ENCODE results near the gene GAA. TPM values are rescaled to one million over a fixed set of nuclear protein-coding genes. Genes with fewer than 3 reads are reported as not detected.
"Not testable (repeated sequence)": the region's sequence is repeated elsewhere in the genome, so short reads cannot be mapped to it uniquely, and the experiment has no call there.

Gene GAA
- total RNA-seq, 2 donors from 2014 or later: 16.7 to 23.8 TPM

GRCh38 chr17:80154166-80154565 is 52.8 kb downstream of the GAA start:
- H3K36me3 Mint-ChIP-seq (ENCODE audit: low read depth): peaks cover 2% of the 10 kb centered on the region

GRCh38 chr17:80155600-80155999 is 54.2 kb downstream of the GAA start:
- H3K36me3 Mint-ChIP-seq (ENCODE audit: low read depth); H3K9me3 ChIP-seq (ENCODE audit: control insufficient read depth, low read length, poor library complexity, severe bottlenecking); H3K27ac Mint-ChIP-seq; H3K4me3 Mint-ChIP-seq; DNase-seq; ATAC-seq: not testable (repeated sequence)
- Mint-ChIP-seq H3K4me1 (peaks cover 12% of the 10 kb centered on the region), H3K27me3 (peaks cover 15% of the 10 kb centered on the region)

More at GRCh38 chr17:80154166-80154565, 52.8 kb downstream of the GAA start:
- Mint-ChIP-seq H3K4me3 (no peak overlapping the region), H3K4me1 (peaks cover 12% of the 10 kb centered on the region), H3K27me3 (peaks cover under 1% of the 10 kb centered on the region), H3K27ac (no peak overlapping the region)
- peaks cover 2% of the 10 kb centered on the region for H3K9me3 ChIP-seq (ENCODE audit: control insufficient read depth, low read length, poor library complexity, severe bottlenecking)
- no peak for DNase-seq
- no peak for ATAC-seq

GRCh38 chr17:80158846-80159245 is 57.5 kb downstream of the GAA start:
- Mint-ChIP-seq H3K27ac (no peak overlapping the region), H3K4me3 (no peak overlapping the region), H3K4me1 (peaks cover 3% of the 10 kb centered on the region), H3K36me3 (ENCODE audit: low read depth) (peaks cover 4% of the 10 kb centered on the region), H3K27me3 (peaks cover 18% of the 10 kb centered on the region)
- DNase-seq: no peak
- H3K9me3 ChIP-seq (ENCODE audit: control insufficient read depth, low read length, poor library complexity, severe bottlenecking): no peaks in the 10 kb centered on the region
- ATAC-seq: no peak

- peaks cover 3% of the 10 kb centered on the region for H3K4me1 Mint-ChIP-seq
- H3K27ac Mint-ChIP-seq: no peak overlapping the region
- H3K36me3 Mint-ChIP-seq (ENCODE audit: low read depth): peaks cover 2% of the 10 kb centered on the region
- no peak overlapping the region for H3K4me3 Mint-ChIP-seq
- ATAC-seq (no peak), DNase-seq (no peak)
- no peaks in the 10 kb centered on the region for H3K9me3 ChIP-seq (ENCODE audit: control insufficient read depth, low read length, poor library complexity, severe bottlenecking)
- H3K27me3 Mint-ChIP-seq: peaks cover 23% of the 10 kb centered on the region
These were observed 59.2 kb downstream of the GAA start for GRCh38 chr17:80160536-80160935.

- no peaks in the 10 kb centered on the region for H3K9me3 ChIP-seq (ENCODE audit: control insufficient read depth, low read length, poor library complexity, severe bottlenecking)
- DNase-seq (no peak), ATAC-seq (no peak)
- peaks cover 2% of the 10 kb centered on the region for H3K36me3 Mint-ChIP-seq (ENCODE audit: low read depth)
- peaks cover 4% of the 10 kb centered on the region for H3K4me1 Mint-ChIP-seq
- H3K4me3 Mint-ChIP-seq: no peak overlapping the region
- H3K27me3 Mint-ChIP-seq: peaks cover 25% of the 10 kb centered on the region
- peak overlapping the region; percentile 69 for H3K27ac Mint-ChIP-seq
These were observed 62.0 kb downstream of the GAA start for GRCh38 chr17:80163336-80163735.

GRCh38 chr17:80164185-80164584 is 62.8 kb downstream of the GAA start:
- Mint-ChIP-seq H3K27ac (peak overlapping the region; percentile 69), H3K4me1 (peaks cover 4% of the 10 kb centered on the region), H3K36me3 (ENCODE audit: low read depth) (peaks cover 6% of the 10 kb centered on the region), H3K4me3 (no peak overlapping the region), H3K27me3 (peaks cover 33% of the 10 kb centered on the region)
- ATAC-seq (no peak), DNase-seq (no peak)
- H3K9me3 ChIP-seq (ENCODE audit: control insufficient read depth, low read length, poor library complexity, severe bottlenecking): no peaks in the 10 kb centered on the region

- no peak for ATAC-seq
These were observed 65.1 kb downstream of the GAA start for GRCh38 chr17:80166446-80166845.

GRCh38 chr17:80168371-80168770 is 67.0 kb downstream of the GAA start:
- Mint-ChIP-seq H3K4me1 (peaks cover 4% of the 10 kb centered on the region), H3K4me3 (no peak overlapping the region), H3K36me3 (ENCODE audit: low read depth) (peaks cover 4% of the 10 kb centered on the region), H3K27ac (no peak overlapping the region), H3K27me3 (peaks cover 18% of the 10 kb centered on the region)
- no peaks in the 10 kb centered on the region for H3K9me3 ChIP-seq (ENCODE audit: control insufficient read depth, low read length, poor library complexity, severe bottlenecking)
- DNase-seq (no peak), ATAC-seq (no peak)

More at GRCh38 chr17:80166446-80166845, 65.1 kb downstream of the GAA start:
- no peak overlapping the region for H3K4me3 Mint-ChIP-seq
- no peak for DNase-seq
- no peak overlapping the region for H3K27ac Mint-ChIP-seq
- H3K27me3 Mint-ChIP-seq: peaks cover 18% of the 10 kb centered on the region
- peaks cover 4% of the 10 kb centered on the region for H3K4me1 Mint-ChIP-seq
- no peaks in the 10 kb centered on the region for H3K9me3 ChIP-seq (ENCODE audit: control insufficient read depth, low read length, poor library complexity, severe bottlenecking)
- H3K36me3 Mint-ChIP-seq (ENCODE audit: low read depth): peaks cover 4% of the 10 kb centered on the region

- peaks cover 4% of the 10 kb centered on the region for H3K4me1 Mint-ChIP-seq
- peaks cover 16% of the 10 kb centered on the region for H3K27me3 Mint-ChIP-seq
- H3K36me3 Mint-ChIP-seq (ENCODE audit: low read depth): peaks cover 4% of the 10 kb centered on the region
- H3K4me3 Mint-ChIP-seq: no peak overlapping the region
- no peak overlapping the region for H3K27ac Mint-ChIP-seq
- DNase-seq (no peak), ATAC-seq (no peak)
- H3K9me3 ChIP-seq (ENCODE audit: control insufficient read depth, low read length, poor library complexity, severe bottlenecking): no peaks in the 10 kb centered on the region
These were observed 67.7 kb downstream of the GAA start for GRCh38 chr17:80169107-80169506.

Other genes with a start within 250 kb of the GAA start
- gene TBC1D16, start 65.7 kb upstream of the GAA start, total RNA-seq: 1 to 10 TPM; 1.9 to 2.6 TPM
- 1 to 10 TPM; 3.4 to 4.5 TPM for gene CCDC40, start 64.9 kb upstream of the GAA start, total RNA-seq
- 10 to 100 TPM; 86.2 to 92.2 TPM for gene EIF4A3, start 45.5 kb downstream of the GAA start, total RNA-seq
- not detected for gene CARD14, start 68.4 kb downstream of the GAA start, total RNA-seq
- gene SGSH, start 118.8 kb downstream of the GAA start, total RNA-seq: 100 to 1,000 TPM; 136 to 151 TPM
- gene SLC26A11, start 118.8 kb downstream of the GAA start, total RNA-seq: 10 to 100 TPM; 57.0 to 73.8 TPM
- gene RNF213, start 159.3 kb downstream of the GAA start, total RNA-seq: 100 to 1,000 TPM; 528 to 571 TPM